Measurements from ENCODE around the gene RIMBP3B.
"Not testable (repeated sequence)": the region's sequence is repeated elsewhere in the genome, so short reads cannot be mapped to it uniquely, and the experiment has no call there.

The RIMBP3B gene

GRCh38 chr22:21417227-21417746 lies 33.7 kb downstream of the RIMBP3B start, which contains the start of gene HIC2:
Gene HIC2, plus strand, starts transcription at chr22:21417371. Its CDS starts 25,461 bp downstream, at chr22:21442832.
- DNase-seq = not testable (repeated sequence)

- DNase-seq = not testable (repeated sequence)
Observed at GRCh38 chr22:21417853-21418252, 34.3 kb downstream of the RIMBP3B start.

- DNase-seq = not testable (repeated sequence)
Observed at GRCh38 chr22:21418974-21419638, 35.6 kb downstream of the RIMBP3B start.

GRCh38 chr22:21420180-21420763 lies 36.7 kb downstream of the RIMBP3B start:
- DNase-seq = not testable (repeated sequence)

GRCh38 chr22:21424084-21424709 lies 40.6 kb downstream of the RIMBP3B start:
- not testable (repeated sequence) for DNase-seq

- not testable (repeated sequence) for DNase-seq
Observed at GRCh38 chr22:21434378-21435233, 51.1 kb downstream of the RIMBP3B start.

GRCh38 chr22:21435998-21436810 lies 52.7 kb downstream of the RIMBP3B start:
- not testable (repeated sequence) for DNase-seq

- not testable (repeated sequence) for DNase-seq
Observed at GRCh38 chr22:21438013-21438412, 54.5 kb downstream of the RIMBP3B start.
